GM12878 (cell line): ENCODE results near the gene TMEM61.

ENCODE experiments used
- CEBPB ChIP-seq, 2 experiments: fragments of 150-350 bp in 1 of 2; IDR thresholded peaks; 2 replicates each; pipeline ENCODE4 v1.6.1; 2012 to 2014; ENCODE audit warnings: low read depth in 2 of 2, low read length in 2 of 2, borderline replicate concordance in 1 of 2, inconsistent platforms in 1 of 2
- CTCF ChIP-seq, 3 experiments: IDR thresholded peaks in 2 of 3; conservative IDR thresholded peaks in 1 of 3; 2 replicates each; pipeline ENCODE4 v1.5.1; 2011; ENCODE audit warnings: low read depth in 3 of 3, low read length in 3 of 3, mild to moderate bottlenecking in 3 of 3, control low read depth in 2 of 3, moderate library complexity in 2 of 3, inconsistent platforms in 1 of 3, mixed read lengths in 1 of 3; ENCODE audit not compliant: control insufficient read depth in 2 of 3, insufficient read depth in 1 of 3; ENCODE audit errors: extremely low read depth in 1 of 3
- JUND ChIP-seq: IDR thresholded peaks from 2 replicates; pipeline ENCODE4 v1.6.1; 2012; ENCODE audit warnings: low read depth, mild to moderate bottlenecking, low read length, improper control_type of control experiment, moderate library complexity
- PBX3 ChIP-seq: IDR thresholded peaks from 2 replicates; pipeline ENCODE4 v1.6.1; 2011; ENCODE audit warnings: mild to moderate bottlenecking, low read depth, low read length, moderate library complexity; ENCODE audit not compliant: insufficient replicate concordance
- POLR2AphosphoS5 ChIP-seq: IDR thresholded peaks from 2 replicates; pipeline ENCODE4 v1.6.1; 2011; ENCODE audit warnings: mild to moderate bottlenecking, low read length, inconsistent platforms
- TCF12 ChIP-seq: IDR thresholded peaks from 2 replicates; pipeline ENCODE4 v1.6.1; 2011; ENCODE audit warnings: low read depth, mild to moderate bottlenecking, low read length

- TF ChIP-seq PBX3 (no peak), TCF12 (no peak), CTCF (IDR thresholded peaks at IDR 0.05 in 2 of 3, conservative IDR thresholded peaks at IDR 0.05 in 1 of 3; ENCODE audit: control insufficient read depth in 2 of 3, extremely low read depth in 1 of 3, insufficient read depth in 1 of 3, low read depth in 3 of 3, low read length in 3 of 3) (no peak), CEBPB (IDR thresholded peaks at IDR 0.05; ENCODE audit: borderline replicate concordance in 1 of 2, low read depth in 2 of 2, low read length in 2 of 2) (no peak), JUND (no peak), POLR2AphosphoS5 (no peak)
Observed at GRCh38 chr1:55010194-55010886, 29.9 kb downstream of the TMEM61 start.
